NCI-H774 (cell line): ENCODE measurements around the gene CKM.
"Not testable (repeated sequence)": the region's sequence is repeated elsewhere in the genome, so short reads cannot be mapped to it uniquely, and the experiment has no call there.

Source experiments
- DNase-seq: peaks from one replicate; lab custom pipeline; 2025; lab: John Stamatoyannopoulos, UW

The CKM gene

DNA sequence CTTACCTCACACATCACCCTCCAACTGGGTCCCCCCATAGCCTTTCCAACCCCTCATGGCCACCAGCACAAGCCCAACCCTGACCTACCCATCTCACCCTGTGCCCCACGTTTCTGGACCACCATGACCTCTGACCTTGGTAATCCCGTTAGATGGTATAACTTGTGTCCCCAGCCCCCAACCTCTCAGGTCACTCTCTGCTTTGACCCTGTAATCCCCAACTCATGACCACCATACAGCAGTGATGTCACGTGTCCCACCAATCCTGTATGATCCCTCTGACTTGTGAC, 26.4 kb upstream of the CKM start:
- DNase-seq = no peak

GRCh38 chr19:45348367-45349125, 25.9 kb upstream of the CKM start:
- DNase-seq = no peak

DNA sequence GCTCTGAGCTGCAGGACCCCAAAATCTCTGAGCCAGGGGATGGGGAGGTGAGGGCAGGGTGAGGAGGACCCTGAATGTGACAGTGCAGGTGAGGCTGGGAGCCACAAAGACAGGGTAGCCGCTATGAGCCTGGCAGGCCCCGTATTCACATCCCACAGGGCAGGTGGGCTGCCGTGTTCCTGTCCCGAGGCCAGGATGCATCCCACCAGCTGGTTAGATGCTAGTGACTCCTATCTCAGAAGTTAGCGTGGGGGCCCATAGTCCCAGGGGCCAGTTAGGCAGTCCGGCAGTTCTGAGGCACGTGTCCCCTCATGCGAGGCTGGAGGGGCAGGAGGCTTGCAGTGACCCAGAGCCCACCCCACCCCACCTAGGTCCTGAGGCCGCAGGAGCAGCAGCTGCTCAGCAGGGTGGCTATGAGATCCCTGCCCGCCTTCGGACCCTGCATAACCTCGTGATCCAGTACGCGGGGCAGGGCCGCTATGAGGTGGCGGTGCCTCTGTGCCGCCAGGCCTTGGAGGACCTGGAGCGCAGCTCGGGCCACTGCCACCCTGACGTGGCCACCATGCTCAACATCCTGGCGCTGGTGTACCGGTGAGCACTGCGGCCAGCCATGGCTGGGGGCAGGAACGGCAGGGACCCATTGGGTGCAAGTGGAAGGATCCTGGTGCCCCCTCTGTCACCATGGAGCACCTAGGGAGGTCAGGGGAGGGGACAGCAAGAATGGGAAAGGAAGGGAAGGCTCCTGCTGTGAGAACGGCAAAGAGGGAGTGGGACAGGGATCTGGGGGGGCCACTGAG, 25.1 kb upstream of the CKM start:
- no peak for DNase-seq

- no peak for DNase-seq
Observed at GRCh38 chr19:45346449-45346848, 23.8 kb upstream of the CKM start.

- no peak for DNase-seq
Observed at GRCh38 chr19:45345506-45345860, 22.8 kb upstream of the CKM start.

GRCh38 chr19:45344621-45345505, 22.2 kb upstream of the CKM start:
- no peak for DNase-seq

- DNase-seq = no peak
Observed at GRCh38 chr19:45342911-45343310, 20.2 kb upstream of the CKM start.

DNA sequence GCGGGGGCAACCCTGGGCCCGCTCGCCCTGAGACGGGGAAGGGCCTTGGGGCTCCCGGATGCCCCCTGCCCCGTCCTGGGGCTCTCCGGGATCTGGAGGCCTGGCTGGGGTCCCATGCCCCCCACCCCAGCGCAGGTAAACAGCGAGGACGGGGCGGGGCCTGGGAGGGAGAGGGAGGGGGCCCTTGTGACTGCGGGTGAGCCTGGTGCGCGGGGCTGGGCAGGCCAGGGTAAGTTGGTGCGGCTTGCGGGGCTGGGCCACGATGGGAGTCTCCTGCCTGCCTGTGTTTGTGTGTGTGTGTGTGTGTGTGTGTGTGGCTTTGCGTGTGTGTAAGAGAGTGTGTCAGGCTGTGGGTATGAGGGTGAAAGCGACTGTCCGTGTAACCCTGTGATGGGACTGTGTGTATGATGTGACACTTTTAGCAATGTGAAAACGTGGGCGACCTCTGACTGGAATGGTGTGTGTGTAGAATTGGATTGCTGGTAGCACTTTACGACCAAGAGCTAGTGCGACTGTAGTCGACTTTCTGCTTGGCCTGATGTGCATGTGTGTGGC, 18.3 kb upstream of the CKM start:
- no peak for DNase-seq

DNA sequence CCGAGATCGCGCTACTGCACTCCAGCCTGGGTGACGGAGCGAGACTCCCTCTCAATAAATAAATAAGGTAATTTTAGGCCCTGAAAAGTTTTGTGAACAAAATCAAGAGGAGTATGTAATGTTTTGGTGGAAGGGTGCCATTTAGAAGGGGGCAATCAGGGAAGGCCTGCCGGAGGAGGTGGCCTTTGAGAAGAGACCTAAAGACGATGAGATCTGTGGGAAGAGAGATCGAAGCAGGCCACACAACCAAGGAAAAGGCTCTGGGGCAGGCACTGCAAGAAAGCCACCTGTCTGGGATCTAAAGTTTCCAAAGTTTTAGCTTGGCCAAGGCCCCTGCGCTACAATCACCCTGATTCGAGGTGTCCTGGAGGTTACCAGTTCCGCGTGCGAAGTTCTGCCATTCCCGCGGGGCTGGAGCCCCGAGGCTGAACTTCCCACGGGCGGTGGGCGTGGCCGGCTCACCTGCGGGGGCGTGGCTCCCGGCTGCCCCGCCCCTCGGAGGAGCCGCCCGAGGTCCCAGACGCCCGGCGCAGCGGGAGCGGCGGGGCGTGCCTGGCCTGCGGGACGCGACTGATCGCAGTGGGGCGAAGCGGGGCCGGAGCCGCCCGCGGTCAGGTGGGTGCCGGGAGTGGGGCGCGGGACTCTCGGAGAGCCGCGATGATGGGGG, 17.7 kb upstream of the CKM start, which contains the start of gene KLC3:
TSS of gene KLC3 (plus strand) at position 519 of the 667 bp plus-strand sequence. CDS start 4,792 bp downstream, outside the sequence.
- DNase-seq = peak; percentile 52

DNA sequence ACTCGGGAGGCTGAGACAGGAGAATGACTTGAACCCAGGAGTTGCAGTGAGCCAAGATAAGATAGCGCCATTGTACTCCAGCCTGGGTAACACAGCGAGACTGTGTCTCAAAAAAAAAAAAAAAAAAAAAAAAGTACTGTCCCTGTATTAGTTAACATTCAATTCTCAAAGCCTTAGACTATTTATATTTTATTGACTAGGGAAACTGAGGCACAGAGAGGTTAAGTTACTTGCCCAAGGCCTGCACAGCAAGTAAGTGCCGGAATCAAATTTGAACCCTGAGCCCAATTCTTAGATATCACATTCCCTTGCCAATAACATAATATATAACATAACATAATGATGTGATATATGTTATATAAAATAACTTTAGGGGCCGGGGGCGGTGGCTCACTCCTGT, 17.0 kb upstream of the CKM start:
- no peak for DNase-seq

- no peak for DNase-seq
Observed at GRCh38 chr19:45336696-45337251, 14.1 kb upstream of the CKM start.

GRCh38 chr19:45334881-45335280, 12.2 kb upstream of the CKM start:
- DNase-seq = not testable (repeated sequence)

GRCh38 chr19:45333609-45334303, 11.1 kb upstream of the CKM start:
- DNase-seq = no peak

- DNase-seq = peak; percentile 71
Observed at GRCh38 chr19:45331411-45331810, 8.7 kb upstream of the CKM start.

DNA sequence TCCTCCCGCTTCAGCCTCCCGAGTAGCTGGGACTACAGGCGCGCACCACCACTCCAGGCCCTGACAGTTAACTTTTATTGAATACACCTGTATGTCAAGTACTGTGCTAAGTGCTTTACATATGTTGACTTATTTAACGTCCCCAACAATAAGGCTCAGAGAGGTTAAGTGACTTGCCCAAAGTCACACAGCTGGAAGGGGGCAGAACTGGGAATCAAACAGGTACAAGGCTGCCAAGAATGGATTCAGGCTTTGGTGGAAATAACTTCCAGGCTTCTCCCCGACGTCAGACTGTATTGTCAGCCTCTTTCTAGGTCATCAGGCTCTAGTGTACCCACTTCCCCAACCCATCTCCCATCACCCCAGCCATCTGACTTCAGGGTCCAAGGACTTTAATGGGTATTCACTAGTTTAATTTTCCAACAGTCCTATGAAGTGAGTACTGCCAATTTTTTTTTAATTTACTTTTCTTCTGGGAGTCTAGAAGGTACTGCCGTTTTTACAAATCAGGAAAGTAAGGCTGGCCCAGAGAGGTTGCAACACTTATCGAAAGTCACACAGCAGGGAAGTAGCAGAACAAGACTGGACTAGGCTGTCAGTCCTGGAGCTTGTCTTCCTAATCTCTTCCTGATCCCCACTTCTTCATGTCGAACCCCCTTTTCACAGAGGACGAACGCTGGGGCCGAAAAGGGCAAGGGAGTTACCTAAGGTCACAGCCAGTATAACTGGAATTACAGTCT, 4.9 kb upstream of the CKM start:
- no peak for DNase-seq

DNA sequence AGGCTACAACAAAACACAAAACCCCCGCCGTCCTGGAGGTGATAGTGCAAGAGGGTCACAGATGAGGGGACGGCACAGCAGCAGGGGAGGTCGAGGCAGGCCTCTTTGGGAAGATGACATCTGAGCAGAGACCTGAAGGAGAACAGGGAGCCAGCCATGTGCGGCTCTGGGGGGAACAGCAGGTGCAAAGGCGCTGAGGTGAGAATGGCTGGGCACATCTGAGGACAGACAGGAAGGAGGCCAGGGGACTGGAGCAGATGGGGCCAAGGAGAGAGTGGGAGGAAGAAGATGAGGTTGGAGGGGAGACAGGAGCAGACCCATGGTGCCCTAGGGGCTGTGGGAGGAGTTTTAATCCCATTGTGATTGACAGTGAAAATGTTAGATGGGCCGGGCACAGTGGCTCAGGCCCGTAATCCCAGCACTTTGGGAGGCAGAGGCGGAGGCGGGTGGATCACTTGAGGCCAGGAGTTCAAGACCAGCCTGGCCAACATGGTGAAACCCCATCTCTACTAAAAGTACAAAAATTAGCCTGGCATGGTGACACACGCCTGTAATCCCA, 1.8 kb upstream of the CKM start:
- no peak for DNase-seq

- DNase-seq = no peak
Observed at GRCh38 chr19:45323671-45324081, 1.0 kb upstream of the CKM start.

GRCh38 chr19:45322311-45322710, 364 bp downstream of the CKM start:
- DNase-seq = no peak

- DNase-seq = no peak
Observed at GRCh38 chr19:45321848-45322247, 827 bp downstream of the CKM start.
